ENCODE results near the gene SCRN2. TPM values are rescaled to one million over a fixed set of nuclear protein-coding genes. Genes with fewer than 3 reads are reported as not detected.

The SCRN2 gene
- total and polyA plus RNA-seq, 2 of the 8 experiments (the other 6 are each of a cell fraction or from before 2014, with no cell fraction given): 24.4 to 42.3 TPM

- TF ChIP-seq, protein P1, sequence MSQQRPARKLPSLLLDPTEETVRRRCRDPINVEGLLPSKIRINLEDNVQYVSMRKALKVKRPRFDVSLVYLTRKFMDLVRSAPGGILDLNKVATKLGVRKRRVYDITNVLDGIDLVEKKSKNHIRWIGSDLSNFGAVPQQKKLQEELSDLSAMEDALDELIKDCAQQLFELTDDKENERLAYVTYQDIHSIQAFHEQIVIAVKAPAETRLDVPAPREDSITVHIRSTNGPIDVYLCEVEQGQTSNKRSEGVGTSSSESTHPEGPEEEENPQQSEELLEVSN (IDR thresholded peaks at IDR 0.05): no peak; the same call in 1 of the 2 replicates
- TF ChIP-seq ZNF274 (IDR thresholded peaks at IDR 0.05; ENCODE audit: borderline replicate concordance, extremely low read depth, low read length) (no peak), KDM4A (IDR thresholded peaks at IDR 0.05; ENCODE audit: low read depth, low read length, severe bottlenecking) (peak; percentile 89), RAD21 (IDR thresholded peaks at IDR 0.05 in 1 of 2, conservative IDR thresholded peaks at IDR 0.05 in 1 of 2; ENCODE audit: low read depth in 2 of 2, low read length in 2 of 2) (peak; percentile 95 to 97), HDAC2 (IDR thresholded peaks at IDR 0.05; ENCODE audit: borderline replicate concordance in 1 of 2, low read depth in 2 of 2, low read length in 2 of 2) (0 out of 4 replicates have a peak, but pooled peaks of 1 of the 2 experiments have one; percentile 36), RBBP5 (IDR thresholded peaks at IDR 0.05; ENCODE audit: borderline replicate concordance, low read depth, low read length) (peak; percentile 61; the same call in 1 of the 2 replicates), SIN3A (conservative IDR thresholded peaks at IDR 0.05 in 1 of 2, IDR thresholded peaks at IDR 0.05 in 1 of 2; ENCODE audit: low read depth in 1 of 2, low read length in 2 of 2) (peak in 1 of 2 experiments; percentile 44; a peak in 1 of 4 replicates), RFX5 (IDR thresholded peaks at IDR 0.05; ENCODE audit: borderline replicate concordance, low read depth, low read length) (0 out of 2 replicates have a peak, but pooled peaks have one; percentile 16), SP1 (IDR thresholded peaks at IDR 0.05; ENCODE audit: low read depth, low read length) (peak; percentile 21; the same call in 1 of the 2 replicates), MAFK (IDR thresholded peaks at IDR 0.05; ENCODE audit: low read depth, low read length) (no peak), JUND (IDR thresholded peaks at IDR 0.05; ENCODE audit: low read length) (0 out of 2 replicates have a peak, but pooled peaks have one; percentile 50), TEAD4 (IDR thresholded peaks at IDR 0.05; ENCODE audit: low read depth, low read length) (no peak), GABPA (IDR thresholded peaks at IDR 0.05; ENCODE audit: borderline replicate concordance, insufficient read depth, low read length) (peak; percentile 41; the same call in 1 of the 2 replicates), PHF8 (conservative IDR thresholded peaks at IDR 0.05; ENCODE audit: low read depth, low read length) (peak; percentile 63), HDAC6 (IDR thresholded peaks at IDR 0.05; ENCODE audit: low read depth, low read length) (no peak), NRF1 (IDR thresholded peaks at IDR 0.05; ENCODE audit: low read depth, low read length) (peak; percentile 16; the same call in 1 of the 2 replicates), KDM5A (IDR thresholded peaks at IDR 0.05; ENCODE audit: low read length) (0 out of 2 replicates have a peak, but pooled peaks have one; percentile 23), ASH2L (IDR thresholded peaks at IDR 0.05; ENCODE audit: low read length) (peak; percentile 75), SIX5 (IDR thresholded peaks at IDR 0.05; ENCODE audit: low read depth, low read length) (no peak)
- TF ChIP-seq, protein P2, sequence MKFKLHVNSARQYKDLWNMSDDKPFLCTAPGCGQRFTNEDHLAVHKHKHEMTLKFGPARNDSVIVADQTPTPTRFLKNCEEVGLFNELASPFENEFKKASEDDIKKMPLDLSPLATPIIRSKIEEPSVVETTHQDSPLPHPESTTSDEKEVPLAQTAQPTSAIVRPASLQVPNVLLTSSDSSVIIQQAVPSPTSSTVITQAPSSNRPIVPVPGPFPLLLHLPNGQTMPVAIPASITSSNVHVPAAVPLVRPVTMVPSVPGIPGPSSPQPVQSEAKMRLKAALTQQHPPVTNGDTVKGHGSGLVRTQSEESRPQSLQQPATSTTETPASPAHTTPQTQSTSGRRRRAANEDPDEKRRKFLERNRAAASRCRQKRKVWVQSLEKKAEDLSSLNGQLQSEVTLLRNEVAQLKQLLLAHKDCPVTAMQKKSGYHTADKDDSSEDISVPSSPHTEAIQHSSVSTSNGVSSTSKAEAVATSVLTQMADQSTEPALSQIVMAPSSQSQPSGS (IDR thresholded peaks at IDR 0.05; ENCODE audit: low read length): no peak
Measured at GRCh38 chr17:47840742-47841487, at the start of gene SCRN2 (continued).

All from H1 (cell line).